ENCODE data around the gene CEBPZ.

The CEBPZ gene

DNA sequence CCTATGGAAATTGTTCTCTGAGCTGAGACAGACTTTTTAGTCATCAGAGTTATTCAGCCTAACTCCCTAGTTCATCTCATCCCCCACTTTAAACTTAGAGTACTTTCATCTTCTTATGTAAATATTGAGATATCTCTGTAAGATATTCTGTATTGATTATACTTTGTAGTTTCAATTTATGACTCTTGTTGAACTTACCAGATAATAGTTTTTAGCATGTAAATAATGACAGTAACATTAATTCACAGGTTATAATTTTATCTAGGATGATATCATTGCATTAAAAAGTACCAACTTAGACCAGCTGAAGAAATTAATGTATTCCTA, 59.8 kb downstream of the CEBPZ start:
- DNase-seq = no peak

- no peak for DNase-seq
These were observed 63.0 kb downstream of the CEBPZ start for GRCh38 chr2:37168217-37168981.

GRCh38 chr2:37167636-37168180, 63.7 kb downstream of the CEBPZ start:
- no peak for DNase-seq

GRCh38 chr2:37164757-37165156, 66.6 kb downstream of the CEBPZ start:
- DNase-seq = no peak

GRCh38 chr2:37156857-37157714, 74.3 kb downstream of the CEBPZ start, which contains the start of gene EIF2AK2:
Gene EIF2AK2, minus strand, starts transcription at chr2:37156980. Its CDS starts 9,174 bp downstream, at chr2:37147806.
- peak; percentile 82 for DNase-seq

DNA sequence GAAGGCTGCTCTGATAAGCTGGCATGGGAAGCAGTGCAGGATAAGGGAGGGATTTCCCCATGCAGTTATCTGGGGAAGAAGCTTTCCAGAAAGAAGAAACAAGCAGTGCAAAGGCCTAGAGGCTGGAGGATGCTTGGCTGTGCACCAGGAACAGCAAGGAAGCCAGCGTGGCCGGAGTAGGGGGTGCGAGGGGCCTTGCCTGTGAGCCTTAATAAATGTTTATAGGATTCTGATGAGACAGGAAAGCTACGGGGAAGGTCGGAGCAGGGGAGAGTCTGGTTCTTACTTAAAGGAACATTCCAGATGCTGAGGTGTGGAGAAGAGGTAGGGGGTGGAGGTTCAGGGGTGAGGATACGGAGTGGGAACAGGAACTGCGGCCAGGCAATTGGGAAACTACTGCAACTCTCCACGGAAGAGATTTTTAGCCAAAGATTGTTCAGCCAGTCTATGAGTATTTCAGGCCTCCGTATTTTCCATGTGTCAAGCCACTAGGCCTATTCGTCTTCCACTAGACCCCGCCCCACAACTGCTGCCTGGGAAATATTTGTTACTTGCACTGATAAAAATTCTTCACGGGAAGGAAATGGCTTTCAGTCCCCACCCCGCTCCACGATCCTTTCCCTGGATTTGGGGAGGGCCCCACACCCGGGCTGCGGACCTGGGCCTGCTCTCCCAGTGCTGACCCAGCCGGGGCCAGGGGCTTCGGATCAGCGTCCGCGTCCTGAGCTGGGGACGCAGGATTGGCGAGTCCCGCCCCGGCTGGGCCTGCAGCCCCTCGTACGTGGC, 75.1 kb downstream of the CEBPZ start:
- peak; percentile 19 for DNase-seq

GRCh38 chr2:37154785-37155184, 76.6 kb downstream of the CEBPZ start:
- no peak for DNase-seq

GRCh38 chr2:37153224-37153623, 78.2 kb downstream of the CEBPZ start:
- no peak for DNase-seq
